Liver (tissue), 9 donors: Measurements from ENCODE around the gene COL27A1. TPM values are rescaled to one million over a fixed set of nuclear protein-coding genes. Genes with fewer than 3 reads are reported as not detected.

Source experiments
- DNase-seq: peaks from one replicate; pipeline ENCODE4 v3.0.0-alpha.2; 2017; ENCODE audit warnings: low spot score
- H3K27ac ChIP-seq, 2 donors: one replicate each; pipeline ENCODE4 v1.7.0; 2013; ENCODE audit warnings: inconsistent platforms in 2 of 2, low read length in 2 of 2, control low read depth in 1 of 2, low read depth in 1 of 2, mild to moderate bottlenecking in 1 of 2
- H3K27me3 ChIP-seq, 4 donors: one replicate each; pipeline versions ENCODE4 v1.6.1 to v1.7.0; 2013; ENCODE audit warnings: low read length in 3 of 4, inconsistent platforms in 1 of 4, mild to moderate bottlenecking in 1 of 4, moderate library complexity in 1 of 4; ENCODE audit not compliant: control insufficient read depth in 4 of 4, insufficient read depth in 4 of 4
- H3K36me3 ChIP-seq, 4 donors: one replicate each; pipeline versions ENCODE4 v1.6.1 to v1.7.0; 2013; ENCODE audit warnings: low read length in 3 of 4, mild to moderate bottlenecking in 3 of 4, low read depth in 1 of 4, moderate library complexity in 1 of 4; ENCODE audit not compliant: control insufficient read depth in 4 of 4, insufficient read depth in 3 of 4
- H3K4me1 ChIP-seq, 4 donors: one replicate each; pipeline versions ENCODE4 v1.6.1 to v1.7.0; 2013; ENCODE audit warnings: low read length in 3 of 4, mild to moderate bottlenecking in 3 of 4, moderate library complexity in 1 of 4; ENCODE audit not compliant: control insufficient read depth in 4 of 4, insufficient read depth in 4 of 4
- H3K4me3 ChIP-seq, 3 donors: one replicate each; pipeline versions ENCODE4 v1.6.1 to v1.7.0; 2013; ENCODE audit warnings: low read length in 3 of 3, control low read depth in 1 of 3, low read depth in 1 of 3, mild to moderate bottlenecking in 1 of 3
- H3K9ac ChIP-seq, 2 donors: one replicate each; pipeline ENCODE4 v1.7.0; 2013; ENCODE audit warnings: low read length in 2 of 2, mild to moderate bottlenecking in 2 of 2, moderate library complexity in 2 of 2, control low read depth in 1 of 2, low read depth in 1 of 2
- H3K9me3 ChIP-seq, 4 donors: one replicate each; pipeline versions ENCODE4 v1.6.1 to v1.7.0; 2013; ENCODE audit warnings: low read length in 3 of 4; ENCODE audit not compliant: control insufficient read depth in 4 of 4
- ATF3 ChIP-seq: IDR thresholded peaks from 2 replicates; pipeline ENCODE4 v1.6.1; 2016; ENCODE audit warnings: antibody characterized with exemption
- EGR1 ChIP-seq, 2 donors: IDR thresholded peaks; 2 replicates each; pipeline ENCODE4 v1.6.1; 2016 to 2018; ENCODE audit warnings: antibody characterized with exemption in 2 of 2, low read depth in 2 of 2
- FOXA1 ChIP-seq: IDR thresholded peaks from 2 replicates; pipeline ENCODE4 v1.6.1; 2016; ENCODE audit warnings: antibody characterized with exemption
- FOXA2 ChIP-seq: IDR thresholded peaks from 2 replicates; pipeline ENCODE4 v1.6.1; 2016; ENCODE audit warnings: antibody characterized with exemption
- GABPA ChIP-seq, 2 donors: IDR thresholded peaks in 1 of 2; conservative IDR thresholded peaks in 1 of 2; 2 replicates each; pipeline ENCODE4 v1.6.1; 2016; ENCODE audit warnings: antibody characterized with exemption in 2 of 2, mild to moderate bottlenecking in 1 of 2, moderate library complexity in 1 of 2
- RAD21 ChIP-seq, 2 donors: IDR thresholded peaks; 2 replicates each; pipeline ENCODE4 v1.6.1; 2016; ENCODE audit warnings: antibody characterized with exemption in 2 of 2, mild to moderate bottlenecking in 2 of 2
- REST ChIP-seq: IDR thresholded peaks from 2 replicates; pipeline ENCODE4 v1.6.1; 2016; ENCODE audit warnings: antibody characterized with exemption, mild to moderate bottlenecking
- RXRA ChIP-seq, 2 donors: IDR thresholded peaks; 2 replicates each; pipeline ENCODE4 v1.6.1; 2017 to 2018; ENCODE audit warnings: antibody characterized with exemption in 2 of 2, mild to moderate bottlenecking in 1 of 2
- TAF1 ChIP-seq: conservative IDR thresholded peaks from 2 replicates; pipeline ENCODE4 v1.6.1; 2016; ENCODE audit warnings: antibody characterized with exemption, mild to moderate bottlenecking
- YY1 ChIP-seq: IDR thresholded peaks from 2 replicates; pipeline ENCODE4 v1.6.1; 2016; ENCODE audit warnings: antibody characterized with exemption, mild to moderate bottlenecking
- ZBTB33 ChIP-seq: IDR thresholded peaks from 2 replicates; pipeline ENCODE4 v1.6.1; 2016; ENCODE audit warnings: antibody characterized with exemption
- WGBS: extraction: QIAGEN DNeasy Blood & Tissue Kit; methylation state at CpG from one replicate; pipeline ENCODE4 v1.1.7; 2013; 5-methylcytosine and 5-hydroxymethylcytosine counted together
- polyA plus RNA-seq, 2 donors: library from polyadenylated mRNA; stranded (reverse) in 1 of 2; unstranded in 1 of 2; fragments of 200-250 nt in 1 of 2; fragments of >200 nt in 1 of 2; fragmentation: Nextera tagmentation in 1 of 2; extraction: Ambion mirVana in 1 of 2; gene quantifications; one replicate each; pipeline versions ENCODE4 v1.2.1 to v1.2.3, GENCODE V29; 2013 to 2015
- total RNA-seq, 2 donors: library from RNA; depleted of rRNA; stranded (reverse); fragments of >200 nt; gene quantifications; one replicate each; pipeline ENCODE4 v1.2.3, GENCODE V29; 2014
- TF ChIP-seq, protein P1 (sequence below): fragments of 150-350 bp; IDR thresholded peaks from 2 replicates; pipeline ENCODE4 v1.5.1; 2017; ENCODE audit warnings: improper control_type of control experiment, low read depth, low read length; ENCODE audit not compliant: missing input control
- donor health status: healthy.
- donor health status: healthy.
- donor health status: healthy.
- donor health status: healthy.
- donor health status: healthy.

COL27A1 gene
- total and polyA plus RNA-seq, 4 donors, result 7.0 to 20.4 (median 12.0) TPM

- TF ChIP-seq REST (no peak), ATF3 (no peak), RXRA (IDR thresholded peaks at IDR 0.05) (no peak), TAF1 (no peak), FOXA2 (no peak), RAD21 (IDR thresholded peaks at IDR 0.05) (no peak), EGR1 (IDR thresholded peaks at IDR 0.05; ENCODE audit: low read depth in 2 of 2) (no peak)
- TF ChIP-seq, protein P1, sequence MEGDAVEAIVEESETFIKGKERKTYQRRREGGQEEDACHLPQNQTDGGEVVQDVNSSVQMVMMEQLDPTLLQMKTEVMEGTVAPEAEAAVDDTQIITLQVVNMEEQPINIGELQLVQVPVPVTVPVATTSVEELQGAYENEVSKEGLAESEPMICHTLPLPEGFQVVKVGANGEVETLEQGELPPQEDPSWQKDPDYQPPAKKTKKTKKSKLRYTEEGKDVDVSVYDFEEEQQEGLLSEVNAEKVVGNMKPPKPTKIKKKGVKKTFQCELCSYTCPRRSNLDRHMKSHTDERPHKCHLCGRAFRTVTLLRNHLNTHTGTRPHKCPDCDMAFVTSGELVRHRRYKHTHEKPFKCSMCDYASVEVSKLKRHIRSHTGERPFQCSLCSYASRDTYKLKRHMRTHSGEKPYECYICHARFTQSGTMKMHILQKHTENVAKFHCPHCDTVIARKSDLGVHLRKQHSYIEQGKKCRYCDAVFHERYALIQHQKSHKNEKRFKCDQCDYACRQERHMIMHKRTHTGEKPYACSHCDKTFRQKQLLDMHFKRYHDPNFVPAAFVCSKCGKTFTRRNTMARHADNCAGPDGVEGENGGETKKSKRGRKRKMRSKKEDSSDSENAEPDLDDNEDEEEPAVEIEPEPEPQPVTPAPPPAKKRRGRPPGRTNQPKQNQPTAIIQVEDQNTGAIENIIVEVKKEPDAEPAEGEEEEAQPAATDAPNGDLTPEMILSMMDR, result no peak
Measured at GRCh38 chr9:114138552-114138971, 16.8 kb upstream of the COL27A1 start (continued).

DNA sequence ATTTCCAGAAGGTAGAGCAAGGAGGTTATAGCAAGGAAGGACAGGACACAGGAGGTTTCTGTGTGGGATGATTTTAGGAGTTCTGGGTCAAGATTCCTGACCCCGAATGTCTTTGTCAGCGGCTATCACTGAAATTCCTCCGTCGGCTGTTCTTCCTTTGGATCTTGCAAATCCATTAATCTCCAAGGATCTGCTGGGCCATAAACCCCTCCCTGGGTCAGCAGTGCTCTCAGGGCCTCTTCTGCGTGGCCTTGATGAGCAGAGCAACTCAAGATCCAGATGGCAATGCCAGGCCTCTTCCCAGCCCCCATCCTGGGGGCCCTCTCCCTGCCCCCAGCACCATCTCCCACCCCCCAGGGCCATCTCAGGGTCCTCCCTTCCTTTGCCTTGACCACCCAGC is 16.3 kb upstream of the COL27A1 start:
- H3K9me3 ChIP-seq, result no peaks in the 10 kb centered on the region
- no peaks in the 10 kb centered on the region for H3K36me3 ChIP-seq
- no peak overlapping the region for H3K9ac ChIP-seq
- TF ChIP-seq FOXA1, result no peak
- TF ChIP-seq GABPA (IDR thresholded peaks at IDR 0.05 in 1 of 2, conservative IDR thresholded peaks at IDR 0.05 in 1 of 2), result no peak
- TF ChIP-seq, protein P1, result no peak
- no peak for TF ChIP-seq ATF3
- no peak for TF ChIP-seq ZBTB33
- TF ChIP-seq EGR1 (IDR thresholded peaks at IDR 0.05; ENCODE audit: low read depth in 2 of 2), result no peak
- no peak for TF ChIP-seq YY1
- H3K4me1 ChIP-seq, result peaks cover 2 to 12% (median 7%) of the 10 kb centered on the region in 4 donors
- H3K27me3 ChIP-seq, result no peaks in the 10 kb centered on the region
- no peak overlapping the region for H3K27ac ChIP-seq
- whole genome bisulfite sequencing, result 91% methylated on average over 5 of the region's 5 CpGs
- no peak for DNase-seq
- H3K4me3 ChIP-seq, result no peak overlapping the region
